ENCODE data around the gene C17orf67. TPM values are rescaled to one million over a fixed set of nuclear protein-coding genes. Genes with fewer than 3 reads are reported as not detected.
A peak's percentile ranks its signal among the peaks of the same experiment; 100 is the strongest.

Gene C17orf67
- total and polyA plus RNA-seq, 2 of the 13 experiments (the other 11 are each of a cell fraction or from before 2014, with no cell fraction given) = 0.41 to 0.86 TPM

DNA sequence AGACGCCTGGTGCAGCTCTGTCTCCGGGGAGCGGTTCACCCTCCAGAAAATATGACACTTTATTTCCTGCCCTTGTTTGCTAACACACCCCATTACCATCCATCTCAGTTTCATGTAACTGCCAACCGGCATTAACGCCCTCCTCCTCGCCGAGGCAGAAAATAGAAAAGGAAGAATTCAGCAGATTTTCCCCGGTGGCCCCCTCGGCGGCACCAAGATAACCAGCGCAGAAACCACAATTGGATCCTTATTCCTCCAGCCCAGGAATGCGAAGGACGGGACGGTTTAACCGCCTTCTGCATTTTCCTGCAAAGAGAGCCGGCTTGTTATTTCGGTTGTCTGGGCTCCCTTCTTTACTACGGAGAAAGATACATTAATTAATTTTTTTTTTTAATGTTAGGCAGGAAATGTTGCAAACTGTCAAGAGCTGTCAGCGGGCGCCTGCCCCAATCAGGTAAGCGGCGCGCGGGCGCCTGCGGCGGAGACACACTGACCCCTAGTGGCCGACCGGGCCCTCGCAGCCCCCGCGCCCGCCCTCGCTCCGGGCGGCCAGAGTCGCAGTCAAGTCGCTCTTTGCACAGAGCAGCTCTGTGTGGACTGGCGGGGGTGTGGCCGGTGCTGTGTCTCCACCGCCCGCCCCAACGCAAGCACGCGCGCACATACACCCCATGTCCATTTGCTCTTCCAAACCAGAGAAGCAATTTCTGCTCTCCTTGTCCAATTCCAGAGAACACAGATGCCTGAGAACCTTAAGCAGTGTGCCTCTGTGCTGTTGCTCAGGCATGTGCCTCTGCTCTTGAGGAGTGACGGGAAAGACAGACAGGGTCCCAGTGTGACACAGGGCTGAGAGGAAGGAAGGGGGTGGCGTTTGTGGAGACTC, 53.6 kb downstream of the C17orf67 start (continued):
- TF ChIP-seq, protein P1, sequence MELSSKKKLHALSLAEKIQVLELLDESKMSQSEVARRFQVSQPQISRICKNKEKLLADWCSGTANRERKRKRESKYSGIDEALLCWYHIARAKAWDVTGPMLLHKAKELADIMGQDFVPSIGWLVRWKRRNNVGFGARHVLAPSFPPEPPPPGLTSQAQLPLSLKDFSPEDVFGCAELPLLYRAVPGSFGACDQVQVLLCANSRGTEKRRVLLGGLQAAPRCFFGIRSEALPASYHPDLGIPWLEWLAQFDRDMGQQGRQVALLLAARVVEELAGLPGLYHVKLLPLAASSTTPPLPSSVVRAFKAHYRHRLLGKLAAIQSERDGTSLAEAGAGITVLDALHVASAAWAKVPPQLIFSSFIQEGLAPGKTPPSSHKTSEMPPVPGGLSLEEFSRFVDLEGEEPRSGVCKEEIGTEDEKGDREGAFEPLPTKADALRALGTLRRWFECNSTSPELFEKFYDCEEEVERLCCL (CRISPR knock-in tag; IDR thresholded peaks at IDR 0.05; ENCODE audit: borderline replicate concordance) = no peak
- TF ChIP-seq FOXA3 (CRISPR knock-in tag; IDR thresholded peaks at IDR 0.05) = peak; percentile 11; the same call in 1 of the 2 replicates
- TF ChIP-seq ZNF354B (CRISPR knock-in tag; IDR thresholded peaks at IDR 0.05) = peak; percentile 37; the same call in 1 of the 2 replicates
- TF ChIP-seq NR2F2 (IDR thresholded peaks at IDR 0.05; ENCODE audit: borderline replicate concordance, low read depth) = no peak
- TF ChIP-seq ZNF33A (CRISPR knock-in tag; IDR thresholded peaks at IDR 0.05; ENCODE audit: borderline replicate concordance) = no peak
- no peak for TF ChIP-seq SIX1 (CRISPR knock-in tag; IDR thresholded peaks at IDR 0.05; ENCODE audit: borderline replicate concordance)
- 0 out of 2 replicates have a peak, but pooled peaks have one; percentile 17 for TF ChIP-seq ZBTB7A (CRISPR knock-in tag; IDR thresholded peaks at IDR 0.05)
- peak; percentile 64; the same call in 1 of the 2 replicates for TF ChIP-seq HINFP (CRISPR knock-in tag; IDR thresholded peaks at IDR 0.05; ENCODE audit: low read depth)
- no peak for TF ChIP-seq NR2F6 (IDR thresholded peaks at IDR 0.05)
- TF ChIP-seq NR2F6 (CRISPR knock-in tag; IDR thresholded peaks at IDR 0.05) = no peak; the same call in 1 of the 2 replicates
- no peak for TF ChIP-seq ZMYM4 (CRISPR knock-in tag; IDR thresholded peaks at IDR 0.05)
- TF ChIP-seq ZBTB33 (CRISPR knock-in tag; IDR thresholded peaks at IDR 0.05) = peak; percentile 64; the same call in 1 of the 2 replicates
- no peak for TF ChIP-seq ZNF280D (CRISPR knock-in tag; IDR thresholded peaks at IDR 0.05)
- TF ChIP-seq ZNF460 (CRISPR knock-in tag; IDR thresholded peaks at IDR 0.05; ENCODE audit: borderline replicate concordance) = no peak
- no peak for TF ChIP-seq SMARCE1 (IDR thresholded peaks at IDR 0.05; ENCODE audit: borderline replicate concordance)
- TF ChIP-seq IRX3 (CRISPR knock-in tag; IDR thresholded peaks at IDR 0.05; ENCODE audit: borderline replicate concordance, low read depth) = no peak
- no peak for TF ChIP-seq CBX2 (IDR thresholded peaks at IDR 0.05; ENCODE audit: low read depth, low read length)
- no peak for TF ChIP-seq CBX2 (CRISPR knock-in tag; IDR thresholded peaks at IDR 0.05; ENCODE audit: low read depth)
- TF ChIP-seq PHF5A (CRISPR knock-in tag; IDR thresholded peaks at IDR 0.05; ENCODE audit: low read depth, unreplicated experiment) = peak; percentile 56
- TF ChIP-seq ATF3 (CRISPR knock-in tag; IDR thresholded peaks at IDR 0.05) = peak; percentile 11; the same call in 1 of the 2 replicates
